ENCODE measurements around the gene PPCDC.
"Not testable (repeated sequence)": the region's sequence is repeated elsewhere in the genome, so short reads cannot be mapped to it uniquely, and the experiment has no call there.

Gene PPCDC

GRCh38 chr15:75070674-75071073 lies 47.3 kb downstream of the PPCDC start:
- no peak for FAIRE-seq

- FAIRE-seq = no peak
These were observed 49.8 kb downstream of the PPCDC start for GRCh38 chr15:75073197-75073596.

- FAIRE-seq = no peak
These were observed 52.9 kb downstream of the PPCDC start for GRCh38 chr15:75076277-75076676.

GRCh38 chr15:75077551-75077961 lies 54.2 kb downstream of the PPCDC start:
- not testable (repeated sequence) for FAIRE-seq

GRCh38 chr15:75081150-75081549 lies 57.8 kb downstream of the PPCDC start:
- no peak for FAIRE-seq

GRCh38 chr15:75082689-75083088 lies 59.3 kb downstream of the PPCDC start:
- FAIRE-seq = no peak

GRCh38 chr15:75085708-75086107 lies 62.3 kb downstream of the PPCDC start:
- not testable (repeated sequence) for FAIRE-seq

- no peak for FAIRE-seq
These were observed 66.3 kb downstream of the PPCDC start for GRCh38 chr15:75089456-75090387.

GRCh38 chr15:75090388-75090734 lies 67.0 kb downstream of the PPCDC start:
- no peak for FAIRE-seq

- FAIRE-seq = no peak
These were observed 68.4 kb downstream of the PPCDC start for GRCh38 chr15:75091814-75092213.

GRCh38 chr15:75094961-75095478 lies 71.6 kb downstream of the PPCDC start:
- FAIRE-seq = not testable (repeated sequence)

GRCh38 chr15:75095594-75095993 lies 72.2 kb downstream of the PPCDC start:
- no peak for FAIRE-seq

- FAIRE-seq = no peak
These were observed 74.5 kb downstream of the PPCDC start for GRCh38 chr15:75097939-75098338.

GRCh38 chr15:75098404-75098803 lies 75.0 kb downstream of the PPCDC start:
- no peak for FAIRE-seq
